Vagina (tissue), 2 donors: ENCODE results near the gene CYP1A2.

Experiments
- POLR2A ChIP-seq, 2 donors: fragments of 450-650 bp; IDR thresholded peaks; one replicate each; pipeline ENCODE4 v1.6.1; 2017; ENCODE audit warnings: antibody characterized with exemption in 2 of 2, mild to moderate bottlenecking in 2 of 2, moderate library complexity in 2 of 2
- POLR2AphosphoS5 ChIP-seq, 2 donors: sonication (generic); formaldehyde crosslinking; IDR thresholded peaks; one replicate each; pipeline ENCODE4 v1.9.0; 2017; ENCODE audit warnings: antibody characterized with exemption in 2 of 2, mild to moderate bottlenecking in 2 of 2, low read depth in 1 of 2; ENCODE audit not compliant: insufficient read depth in 1 of 2
- TF ChIP-seq, protein P1 (sequence below), 3 experiments: fragments of 450-650 bp in 2 of 3; fragments of 200-600 bp in 1 of 3; sonication (generic) in 1 of 3; IDR thresholded peaks; one replicate each; pipeline ENCODE4 v1.5.1; 2017 to 2019; ENCODE audit warnings: antibody characterized with exemption in 3 of 3, mild to moderate bottlenecking in 2 of 3, moderate library complexity in 2 of 3

GRCh38 chr15:74726774-74727164 lies 21.9 kb upstream of the CYP1A2 start:
- TF ChIP-seq, protein P1, sequence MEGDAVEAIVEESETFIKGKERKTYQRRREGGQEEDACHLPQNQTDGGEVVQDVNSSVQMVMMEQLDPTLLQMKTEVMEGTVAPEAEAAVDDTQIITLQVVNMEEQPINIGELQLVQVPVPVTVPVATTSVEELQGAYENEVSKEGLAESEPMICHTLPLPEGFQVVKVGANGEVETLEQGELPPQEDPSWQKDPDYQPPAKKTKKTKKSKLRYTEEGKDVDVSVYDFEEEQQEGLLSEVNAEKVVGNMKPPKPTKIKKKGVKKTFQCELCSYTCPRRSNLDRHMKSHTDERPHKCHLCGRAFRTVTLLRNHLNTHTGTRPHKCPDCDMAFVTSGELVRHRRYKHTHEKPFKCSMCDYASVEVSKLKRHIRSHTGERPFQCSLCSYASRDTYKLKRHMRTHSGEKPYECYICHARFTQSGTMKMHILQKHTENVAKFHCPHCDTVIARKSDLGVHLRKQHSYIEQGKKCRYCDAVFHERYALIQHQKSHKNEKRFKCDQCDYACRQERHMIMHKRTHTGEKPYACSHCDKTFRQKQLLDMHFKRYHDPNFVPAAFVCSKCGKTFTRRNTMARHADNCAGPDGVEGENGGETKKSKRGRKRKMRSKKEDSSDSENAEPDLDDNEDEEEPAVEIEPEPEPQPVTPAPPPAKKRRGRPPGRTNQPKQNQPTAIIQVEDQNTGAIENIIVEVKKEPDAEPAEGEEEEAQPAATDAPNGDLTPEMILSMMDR (IDR thresholded peaks at IDR 0.05) = no peak
- TF ChIP-seq POLR2A (IDR thresholded peaks at IDR 0.05) = no peak
- TF ChIP-seq POLR2AphosphoS5 (IDR thresholded peaks at IDR 0.05; ENCODE audit: insufficient read depth in 1 of 2, low read depth in 1 of 2) = no peak
